Neuronal stem cell (in vitro differentiated cells): ENCODE measurements around the gene DNM1.

Source experiments
- DNase-seq: peaks from one replicate; pipeline ENCODE4 v3.0.0-alpha.2; 2013; ENCODE audit warnings: low spot score
- H2AFZ ChIP-seq: one replicate; pipeline ENCODE4 v1.6.1; 2013; ENCODE audit warnings: mild to moderate bottlenecking, low read length, inconsistent platforms
- H2AK5ac ChIP-seq: 2 replicates; pipeline ENCODE4 v1.6.1; 2013; ENCODE audit warnings: low read depth, mild to moderate bottlenecking, inconsistent platforms, low read length, moderate library complexity, mixed read lengths
- H2BK120ac ChIP-seq: 2 replicates; pipeline ENCODE4 v1.6.1; 2013; ENCODE audit warnings: low read depth, mild to moderate bottlenecking, inconsistent platforms, low read length, moderate library complexity, mixed read lengths
- H2BK12ac ChIP-seq: one replicate; pipeline ENCODE4 v1.6.1; 2013; ENCODE audit warnings: low read length, inconsistent platforms
- H2BK15ac ChIP-seq: 2 replicates; pipeline ENCODE4 v1.6.1; 2013; ENCODE audit warnings: mild to moderate bottlenecking, low read length, inconsistent platforms, mixed read lengths
- H2BK5ac ChIP-seq: one replicate; pipeline ENCODE4 v1.6.1; 2013; ENCODE audit warnings: inconsistent platforms, mild to moderate bottlenecking, low read length, moderate library complexity
- H3K14ac ChIP-seq: one replicate; pipeline ENCODE4 v1.6.1; 2013; ENCODE audit warnings: low read length, inconsistent platforms
- H3K18ac ChIP-seq: 2 replicates; pipeline ENCODE4 v1.6.1; 2013; ENCODE audit warnings: low read length, inconsistent platforms
- H3K23ac ChIP-seq: 2 replicates; pipeline ENCODE4 v1.6.1; 2013; ENCODE audit warnings: low read depth, mild to moderate bottlenecking, mixed read lengths, low read length, inconsistent platforms; ENCODE audit not compliant: poor library complexity
- H3K27ac ChIP-seq: replicated peaks from 3 replicates; pipeline ENCODE4 v1.5.1; 2013; ENCODE audit warnings: low read length, inconsistent platforms
- H3K27me3 ChIP-seq, 3 experiments: 2 replicates each; pipeline ENCODE4 v1.6.1; 2013; ENCODE audit warnings: low read length in 3 of 3, mild to moderate bottlenecking in 2 of 3, inconsistent platforms in 1 of 3, low read depth in 1 of 3, mixed read lengths in 1 of 3, moderate library complexity in 1 of 3; ENCODE audit not compliant: control insufficient read depth in 3 of 3, insufficient read depth in 3 of 3
- H3K36me3 ChIP-seq, 2 donors: replicated peaks in 1 of 2; 2 replicates each; pipeline ENCODE4 v1.6.1; 2013; ENCODE audit warnings: low read length in 2 of 2; ENCODE audit not compliant: control insufficient read depth in 2 of 2, insufficient read depth in 2 of 2
- H3K4ac ChIP-seq: 2 replicates; pipeline ENCODE4 v1.6.1; 2013; ENCODE audit warnings: inconsistent platforms, mild to moderate bottlenecking, low read length, moderate library complexity
- H3K4me1 ChIP-seq, 2 donors: 1 replicate in 1 of 2; 2 replicates in 1 of 2; pipeline ENCODE4 v1.6.1; 2013; ENCODE audit warnings: low read length in 2 of 2, low read depth in 1 of 2; ENCODE audit not compliant: control insufficient read depth in 2 of 2, insufficient read depth in 1 of 2
- H3K4me2 ChIP-seq: one replicate; pipeline ENCODE4 v1.6.1; 2013; ENCODE audit warnings: mild to moderate bottlenecking, low read length, inconsistent platforms; ENCODE audit not compliant: insufficient read depth, poor library complexity, severe bottlenecking
- H3K4me3 ChIP-seq, 2 donors: 2 replicates each; pipeline ENCODE4 v1.5.1; 2013; ENCODE audit warnings: low read length in 2 of 2, mild to moderate bottlenecking in 2 of 2, inconsistent platforms in 1 of 2, moderate library complexity in 1 of 2
- H3K79me1 ChIP-seq: one replicate; pipeline ENCODE4 v1.6.1; 2013; ENCODE audit warnings: low read depth, mild to moderate bottlenecking, inconsistent platforms, low read length, moderate library complexity
- H3K9ac ChIP-seq: one replicate; pipeline ENCODE4 v1.6.1; 2013; ENCODE audit warnings: mild to moderate bottlenecking, low read depth, low read length, inconsistent platforms; ENCODE audit not compliant: poor library complexity
- H3K9me3 ChIP-seq, 2 donors: replicated peaks in 1 of 2; 2 replicates each; pipeline versions ENCODE3 to v1.6.1; 2013; ENCODE audit warnings: low read length in 2 of 2, mild to moderate bottlenecking in 2 of 2, inconsistent platforms in 1 of 2, low read depth in 1 of 2, mixed read lengths in 1 of 2, moderate library complexity in 1 of 2; ENCODE audit not compliant: control insufficient read depth in 2 of 2, insufficient read depth in 1 of 2
- H4K8ac ChIP-seq: one replicate; pipeline ENCODE4 v1.6.1; 2013; ENCODE audit warnings: low read depth, mild to moderate bottlenecking, inconsistent platforms, low read length, moderate library complexity
- H4K91ac ChIP-seq: one replicate; pipeline ENCODE4 v1.6.1; 2013; ENCODE audit warnings: low read length, low read depth, mild to moderate bottlenecking, inconsistent platforms; ENCODE audit not compliant: poor library complexity
- WGBS, 2 donors: extraction: QIAGEN DNeasy Blood & Tissue Kit; methylation state at CpG; one replicate each; pipeline ENCODE4 v1.1.7; 2013; ENCODE audit warnings: missing lambda C conversion rate in 2 of 2, mixed read lengths in 1 of 2; ENCODE audit not compliant: insufficient read length in 2 of 2, insufficient replicate concordance in 1 of 2; ENCODE audit errors: extremely low coverage in 2 of 2; 5-methylcytosine and 5-hydroxymethylcytosine counted together

DNM1 gene

GRCh38 chr9:128288273-128289004 lies 85.3 kb downstream of the DNM1 start:
- DNase-seq, result no peak
- Histone ChIP-seq H3K18ac (no peak overlapping the region), H3K36me3 (peaks cover 6 to 30% of the 10 kb centered on the region in 2 donors), H2BK12ac (no peak overlapping the region), H2BK15ac (no peak overlapping the region), H3K4me3 (no peak overlapping the region), H2AFZ (no peak overlapping the region), H3K9me3 (no peaks in the 10 kb centered on the region), H3K4ac (no peak overlapping the region), H2BK120ac (no peak overlapping the region), H2BK5ac (no peak overlapping the region), H3K79me1 (no peaks in the 10 kb centered on the region), H3K9ac (no peak overlapping the region), H4K8ac (no peak overlapping the region), H3K4me2 (no peak overlapping the region), H3K27me3 (no peaks in the 10 kb centered on the region), H3K23ac (peak overlapping the region; percentile 37), H2AK5ac (no peak overlapping the region), H4K91ac (no peak overlapping the region), H3K4me1 (no peaks in the 10 kb centered on the region), H3K27ac (no peak overlapping the region), H3K14ac (no peak overlapping the region)
- no CpG with 5 or more reads among the region's 11 CpGs for WGBS, 2 donors

DNA sequence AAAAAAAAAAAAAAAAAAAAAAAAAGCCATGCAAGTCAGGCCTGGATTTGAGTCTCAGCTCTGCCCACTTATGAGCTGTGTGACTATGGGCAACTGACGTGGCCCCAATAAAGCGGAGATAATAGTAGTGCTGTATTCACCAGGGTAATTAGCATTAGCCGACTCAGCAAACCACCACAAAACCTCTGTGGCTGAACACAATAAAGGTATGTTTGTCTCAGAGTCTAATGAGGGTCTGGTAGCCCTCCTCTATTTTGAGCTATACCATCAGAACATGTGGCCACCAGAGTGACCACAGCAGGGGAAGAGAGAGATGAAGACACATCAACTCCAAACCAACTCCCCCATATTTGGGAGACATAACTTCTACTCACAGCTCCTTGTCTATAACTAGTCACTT lies 88.8 kb downstream of the DNM1 start:
- Histone ChIP-seq H3K4ac (no peak overlapping the region), H4K8ac (no peak overlapping the region), H2BK15ac (no peak overlapping the region), H2AFZ (no peak overlapping the region), H2BK120ac (no peak overlapping the region), H3K79me1 (peaks cover 2% of the 10 kb centered on the region), H4K91ac (no peak overlapping the region), H3K36me3 (peaks cover 0 to 14% of the 10 kb centered on the region in 2 donors), H3K4me1 (no peaks in the 10 kb centered on the region), H3K27me3 (no peaks in the 10 kb centered on the region), H3K23ac (no peak overlapping the region), H2BK12ac (no peak overlapping the region), H3K27ac (no peak overlapping the region), H3K9ac (no peak overlapping the region), H3K14ac (no peak overlapping the region), H2AK5ac (no peak overlapping the region), H2BK5ac (no peak overlapping the region), H3K18ac (no peak overlapping the region), H3K4me3 (no peak overlapping the region), H3K4me2 (no peak overlapping the region), H3K9me3 (no peaks in the 10 kb centered on the region)
- no CpG with 5 or more reads among the region's 3 CpGs for WGBS, 2 donors
- no peak for DNase-seq

- no CpG with 5 or more reads among the region's 4 CpGs for WGBS, 2 donors
- H2BK15ac ChIP-seq, result no peak overlapping the region
- H3K79me1 ChIP-seq, result peaks cover 2% of the 10 kb centered on the region
- H3K27ac ChIP-seq, result no peak overlapping the region
- no peak overlapping the region for H3K14ac ChIP-seq
- no peak overlapping the region for H2BK5ac ChIP-seq
- no peak overlapping the region for H3K9ac ChIP-seq
- no peaks in the 10 kb centered on the region for H3K9me3 ChIP-seq
- no peak overlapping the region for H2BK12ac ChIP-seq
- H3K18ac ChIP-seq, result no peak overlapping the region
- H3K4me3 ChIP-seq, result no peak overlapping the region
- no peaks in the 10 kb centered on the region for H3K27me3 ChIP-seq
- H2AFZ ChIP-seq, result no peak overlapping the region
- H3K4me2 ChIP-seq, result no peak overlapping the region
- DNase-seq, result no peak
- no peaks in the 10 kb centered on the region for H3K4me1 ChIP-seq
- no peak overlapping the region for H2AK5ac ChIP-seq
- no peak overlapping the region for H4K8ac ChIP-seq
- no peak overlapping the region for H2BK120ac ChIP-seq
- H3K23ac ChIP-seq, result no peak overlapping the region
- no peak overlapping the region for H3K4ac ChIP-seq
- H3K36me3 ChIP-seq, result peaks cover 0 to 11% of the 10 kb centered on the region in 2 donors
- H4K91ac ChIP-seq, result no peak overlapping the region
Measured at GRCh38 chr9:128293091-128293490, 89.9 kb downstream of the DNM1 start.

DNA sequence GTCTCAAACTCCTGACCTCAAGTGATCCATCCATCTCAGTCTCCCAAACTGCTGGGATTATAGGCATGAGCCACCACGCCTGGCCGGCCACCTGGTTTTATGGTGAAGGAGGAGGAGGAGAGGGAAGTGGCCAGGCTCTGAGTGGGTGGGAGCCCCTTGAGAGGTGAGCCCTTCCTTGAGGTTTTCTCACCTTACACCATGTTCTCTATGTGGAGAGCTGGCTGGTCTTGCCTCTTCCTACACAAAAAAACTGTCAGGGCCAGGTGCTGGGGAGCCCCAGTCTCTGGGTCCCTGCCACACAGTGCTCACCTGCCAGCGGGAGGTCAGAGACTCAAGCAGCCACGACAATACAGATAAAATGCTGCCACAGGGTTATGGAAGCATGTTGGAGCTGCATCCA lies 91.0 kb downstream of the DNM1 start:
- WGBS, 2 donors, result no CpG with 5 or more reads among the region's 4 CpGs
- no peak overlapping the region for H3K18ac ChIP-seq
- no peak overlapping the region for H3K27ac ChIP-seq
- H2BK5ac ChIP-seq, result no peak overlapping the region
- no peak for DNase-seq
- no peak overlapping the region for H3K14ac ChIP-seq
- H2BK12ac ChIP-seq, result no peak overlapping the region
- H4K91ac ChIP-seq, result no peak overlapping the region
- H2AK5ac ChIP-seq, result no peak overlapping the region
- H3K9ac ChIP-seq, result no peak overlapping the region
- H3K27me3 ChIP-seq, result no peaks in the 10 kb centered on the region
- H3K4me1 ChIP-seq, result no peaks in the 10 kb centered on the region
- peaks cover 2% of the 10 kb centered on the region for H3K79me1 ChIP-seq
- H4K8ac ChIP-seq, result no peak overlapping the region
- no peak overlapping the region for H3K4me2 ChIP-seq
- H2BK15ac ChIP-seq, result no peak overlapping the region
- no peak overlapping the region for H3K4ac ChIP-seq
- peak overlapping the region; percentile 6 for H3K23ac ChIP-seq
- no peak overlapping the region for H3K4me3 ChIP-seq
- no peak overlapping the region for H2AFZ ChIP-seq
- H3K9me3 ChIP-seq, result no peaks in the 10 kb centered on the region
- H3K36me3 ChIP-seq, result peaks cover 0 to under 1% of the 10 kb centered on the region in 2 donors
- no peak overlapping the region for H2BK120ac ChIP-seq
